Endothelial cell of umbilical vein (primary cell): ENCODE data around the gene NDUFS3. TPM values are rescaled to one million over a fixed set of nuclear protein-coding genes. Genes with fewer than 3 reads are reported as not detected.

ENCODE experiments used
- BruUV-seq: library from RNA; stranded (reverse); fragments of 400-500 nt; replicated peaks from 2 replicates; lab custom pipeline; 2021; lab: Mats Ljungman, UMichigan
- CTCF ChIA-PET: fragments of 300-600, 350-600 bp; sonication (Branson Sonifier 250); formaldehyde crosslinking; loops from one replicate; lab custom pipeline; 2021; ENCODE audit warnings: antibody characterized with exemption, inconsistent platforms; lab: Charles Lee
- POLR2A ChIA-PET: fragments of 300-600, 350-600 bp; sonication (Branson Sonifier 250); formaldehyde crosslinking; loops from one replicate; lab custom pipeline; 2021; ENCODE audit warnings: antibody characterized with exemption, inconsistent platforms; lab: Charles Lee
- DNase-seq: peaks from one replicate; pipeline ENCODE4 v3.0.0-alpha.2; 2011; ENCODE audit warnings: low read depth, low spot score
- FAIRE-seq: peaks from 2 replicates; lab custom pipeline; 2011; peaks lifted over from hg19 to GRCh38; lab: Jason Lieb, UNC
- H2AFZ ChIP-seq: 2 replicates; pipeline ENCODE4 v1.6.0; 2012; ENCODE audit warnings: low read depth, low read length, control low read depth, inconsistent platforms
- H3K27ac ChIP-seq: 2 replicates; pipeline ENCODE4 v1.5.1; 2011; ENCODE audit warnings: low read depth, mild to moderate bottlenecking, control low read depth, low read length, moderate library complexity; ENCODE audit not compliant: insufficient read depth
- H3K27me3 ChIP-seq, 2 experiments: 2 replicates each; pipeline versions ENCODE4 v1.6.0 to v1.6.1; 2011; ENCODE audit warnings: low read length in 2 of 2, mixed read lengths in 1 of 2; ENCODE audit not compliant: control insufficient read depth in 2 of 2, insufficient read depth in 2 of 2
- H3K36me3 ChIP-seq, 2 experiments: 2 replicates in 1 of 2; 3 replicates in 1 of 2; pipeline ENCODE4 v1.5.1; 2011; ENCODE audit warnings: low read length in 2 of 2, mild to moderate bottlenecking in 1 of 2, moderate library complexity in 1 of 2; ENCODE audit not compliant: control insufficient read depth in 2 of 2, insufficient read depth in 2 of 2; ENCODE audit errors: extremely low read depth in 1 of 2
- H3K4me1 ChIP-seq: 3 replicates; pipeline ENCODE4 v1.5.1; 2011; ENCODE audit warnings: mild to moderate bottlenecking, low read length; ENCODE audit not compliant: control insufficient read depth, insufficient read depth; ENCODE audit errors: extremely low read depth
- H3K4me2 ChIP-seq: 2 replicates; pipeline ENCODE4 v1.6.1; 2011; ENCODE audit warnings: low read length, control low read depth, mixed read lengths; ENCODE audit not compliant: insufficient read depth
- H3K4me3 ChIP-seq, 3 experiments: fragments of 200-600 bp in 1 of 3; sonication (generic), shearing (Covaris generic) in 1 of 3; replicated peaks in 1 of 3; 2 replicates each; pipeline ENCODE4 v1.5.1; 2011 to 2016; ENCODE audit warnings: control low read depth in 3 of 3, low read length in 3 of 3, mild to moderate bottlenecking in 2 of 3, inconsistent platforms in 1 of 3, low read depth in 1 of 3, moderate library complexity in 1 of 3; ENCODE audit not compliant: insufficient read depth in 1 of 3
- H3K79me2 ChIP-seq: 2 replicates; pipeline ENCODE4 v1.6.0; 2012; ENCODE audit warnings: low read length, inconsistent platforms; ENCODE audit not compliant: control insufficient read depth, insufficient read depth
- H3K9ac ChIP-seq: replicated peaks from 2 replicates; pipeline ENCODE3; 2011; ENCODE audit warnings: low read length, control low read depth; ENCODE audit not compliant: insufficient read depth; ENCODE audit errors: extremely low read depth
- H3K9me1 ChIP-seq: replicated peaks from 3 replicates; pipeline ENCODE4 v1.6.0; 2011; ENCODE audit warnings: mild to moderate bottlenecking, low read length; ENCODE audit not compliant: control insufficient read depth, insufficient read depth; ENCODE audit errors: extremely low read depth
- H3K9me3 ChIP-seq: replicated peaks from 2 replicates; pipeline ENCODE4 v1.5.1; 2012; ENCODE audit warnings: low read length, inconsistent platforms; ENCODE audit not compliant: control insufficient read depth, insufficient read depth
- H4K20me1 ChIP-seq: replicated peaks from 2 replicates; pipeline ENCODE3; 2011; ENCODE audit warnings: mild to moderate bottlenecking, low read length; ENCODE audit not compliant: control insufficient read depth, insufficient read depth; ENCODE audit errors: extremely low read depth
- CTCF ChIP-seq, 2 donors: IDR thresholded peaks; 1 replicate in 1 of 2; 2 replicates in 1 of 2; pipeline ENCODE4 v1.5.1; 2011; ENCODE audit warnings: low read length in 2 of 2, mild to moderate bottlenecking in 2 of 2, moderate library complexity in 2 of 2, control low read depth in 1 of 2, inconsistent platforms in 1 of 2, low read depth in 1 of 2; ENCODE audit not compliant: insufficient read depth in 1 of 2; ENCODE audit errors: extremely low read depth in 1 of 2
- EZH2 ChIP-seq: IDR thresholded peaks from 2 replicates; pipeline ENCODE4 v1.6.1; 2012; ENCODE audit warnings: borderline replicate concordance, low read depth, mild to moderate bottlenecking, moderate library complexity, low read length, inconsistent platforms; ENCODE audit not compliant: severe bottlenecking
- FOS ChIP-seq: IDR thresholded peaks from 2 replicates; pipeline ENCODE4 v1.6.1; 2011; ENCODE audit warnings: mild to moderate bottlenecking, low read length, moderate library complexity, borderline replicate concordance; ENCODE audit not compliant: insufficient read depth
- GATA2 ChIP-seq: IDR thresholded peaks from 2 replicates; pipeline ENCODE4 v1.7.0; 2011; ENCODE audit warnings: low read depth, mild to moderate bottlenecking, moderate library complexity, mixed read lengths, low read length; ENCODE audit not compliant: insufficient read length, insufficient read depth
- JUN ChIP-seq: IDR thresholded peaks from 2 replicates; pipeline ENCODE4 v1.6.1; 2011; ENCODE audit warnings: borderline replicate concordance, low read depth; ENCODE audit not compliant: insufficient read length, insufficient read depth
- MAX ChIP-seq: IDR thresholded peaks from 2 replicates; pipeline ENCODE4 v1.6.1; 2011; ENCODE audit not compliant: insufficient read depth, insufficient read length
- MYC ChIP-seq: IDR thresholded peaks from one replicate; pipeline ENCODE4 v1.6.1; 2011; ENCODE audit warnings: mild to moderate bottlenecking, low read depth, low read length
- POLR2A ChIP-seq: IDR thresholded peaks from 2 replicates; pipeline ENCODE4 v1.6.1; 2012; ENCODE audit warnings: low read depth, mild to moderate bottlenecking, control low read depth, low read length
- POLR2AphosphoS5 ChIP-seq: IDR thresholded peaks from 2 replicates; pipeline ENCODE4 v1.6.1; 2012; ENCODE audit warnings: low read depth, mild to moderate bottlenecking, control low read depth, low read length, moderate library complexity; ENCODE audit not compliant: insufficient read depth
- dilution Hi-C: fragments of 300-500 bp; cut with MboI; formaldehyde crosslinking; loops from one replicate; pipeline ENCODE4 v1.15.0; 2019; ENCODE audit warnings: low sequenced_read_pairs; ENCODE audit not compliant: extremely low pct_ligation_motif_present
- intact Hi-C: fragments of 100-400 bp; cut with micrococcal nuclease; formaldehyde crosslinking; loops from one replicate; pipeline ENCODE4 v1.10.0; 2022
- polyA plus RNA-seq, 4 experiments: library from polyadenylated mRNA; depleted of rRNA in 3 of 4; stranded (reverse) in 3 of 4; unstranded in 1 of 4; fragments of >200 nt; gene quantifications; 2 replicates each; pipeline versions ENCODE4 v1.2.1 to v1.2.3, GENCODE V29; 2011 to 2012; ENCODE audit warnings: missing spikeins in 1 of 4
- total RNA-seq: library from RNA; stranded (reverse); gene quantifications from 2 replicates; pipeline ENCODE4 v1.2.3, GENCODE V29; 2021

The NDUFS3 gene
- total and polyA plus RNA-seq, 2 donors (not counting 3 experiments of a cell fraction or from before 2014, with no cell fraction given) = 99.7 to 169 TPM

- ChIA-PET POLR2A (no interaction called here), CTCF (interaction anchor here (1.4 kb wide), 1 partner anchor 247 kb away, joined by 3 read pairs; no protein-coding TSS in a partner anchor)
- Histone ChIP-seq H2AFZ (no peak overlapping the region), H3K9me3 (no peaks in the 10 kb centered on the region), H3K27me3 (no peaks in the 10 kb centered on the region), H3K4me2 (no peak overlapping the region), H3K79me2 (no peaks in the 10 kb centered on the region), H3K36me3 (peaks cover 8 to 9% of the 10 kb centered on the region in 2 experiments), H3K9me1 (no peaks in the 10 kb centered on the region), H3K9ac (no peak overlapping the region), H3K4me3 (no peak overlapping the region), H4K20me1 (no peaks in the 10 kb centered on the region), H3K27ac (no peak overlapping the region), H3K4me1 (no peaks in the 10 kb centered on the region)
- DNase-seq (peak; percentile 68), FAIRE-seq (peak; percentile 21)
- TF ChIP-seq POLR2AphosphoS5 = no peak
- TF ChIP-seq MAX = no peak
- no peak for TF ChIP-seq EZH2
- no peak for TF ChIP-seq GATA2
- intact Hi-C loops (no loop called here), dilution Hi-C loops (no loop called here)
- no TSS peak for BruUV-seq
Observed at GRCh38 chr11:47620836-47621378, 42.0 kb downstream of the NDUFS3 start.

- no peak overlapping the region for H3K9ac ChIP-seq
- dilution Hi-C loops = no loop called here
- no peak overlapping the region for H3K4me3 ChIP-seq
- no peaks in the 10 kb centered on the region for H4K20me1 ChIP-seq
- H3K36me3 ChIP-seq = peaks cover 12 to 27% of the 10 kb centered on the region in 2 experiments
- BruUV-seq = no TSS peak
- H3K9me3 ChIP-seq = no peaks in the 10 kb centered on the region
- no peak overlapping the region for H3K4me2 ChIP-seq
- H3K79me2 ChIP-seq = no peaks in the 10 kb centered on the region
- no peaks in the 10 kb centered on the region for H3K4me1 ChIP-seq
- intact Hi-C loops = no loop called here
- TF ChIP-seq CTCF (IDR thresholded peaks at IDR 0.05; ENCODE audit: extremely low read depth in 1 of 2, insufficient read depth in 1 of 2, low read depth in 1 of 2, low read length in 2 of 2) = no peak
- no peak for TF ChIP-seq GATA2
- no peak for TF ChIP-seq POLR2A
- TF ChIP-seq FOS = no peak
- no peak for TF ChIP-seq EZH2
- no peak for TF ChIP-seq JUN
- no peak for TF ChIP-seq MYC
- no peak for TF ChIP-seq MAX
- TF ChIP-seq POLR2AphosphoS5 = no peak
- no peaks in the 10 kb centered on the region for H3K27me3 ChIP-seq
- H2AFZ ChIP-seq = no peak overlapping the region
- no peak overlapping the region for H3K27ac ChIP-seq
- no peaks in the 10 kb centered on the region for H3K9me1 ChIP-seq
- no peak for FAIRE-seq
- POLR2A ChIA-PET = no interaction called here
- no peak for DNase-seq
- CTCF ChIA-PET = no interaction called here
Observed at GRCh38 chr11:47626234-47626633, 47.4 kb downstream of the NDUFS3 start.
